ENCODE data around the gene VSX2. TPM values are rescaled to one million over a fixed set of nuclear protein-coding genes. Genes with fewer than 3 reads are reported as not detected.

Gene VSX2
- total RNA-seq, 1 experiment from 2014 or later: not detected

DNA sequence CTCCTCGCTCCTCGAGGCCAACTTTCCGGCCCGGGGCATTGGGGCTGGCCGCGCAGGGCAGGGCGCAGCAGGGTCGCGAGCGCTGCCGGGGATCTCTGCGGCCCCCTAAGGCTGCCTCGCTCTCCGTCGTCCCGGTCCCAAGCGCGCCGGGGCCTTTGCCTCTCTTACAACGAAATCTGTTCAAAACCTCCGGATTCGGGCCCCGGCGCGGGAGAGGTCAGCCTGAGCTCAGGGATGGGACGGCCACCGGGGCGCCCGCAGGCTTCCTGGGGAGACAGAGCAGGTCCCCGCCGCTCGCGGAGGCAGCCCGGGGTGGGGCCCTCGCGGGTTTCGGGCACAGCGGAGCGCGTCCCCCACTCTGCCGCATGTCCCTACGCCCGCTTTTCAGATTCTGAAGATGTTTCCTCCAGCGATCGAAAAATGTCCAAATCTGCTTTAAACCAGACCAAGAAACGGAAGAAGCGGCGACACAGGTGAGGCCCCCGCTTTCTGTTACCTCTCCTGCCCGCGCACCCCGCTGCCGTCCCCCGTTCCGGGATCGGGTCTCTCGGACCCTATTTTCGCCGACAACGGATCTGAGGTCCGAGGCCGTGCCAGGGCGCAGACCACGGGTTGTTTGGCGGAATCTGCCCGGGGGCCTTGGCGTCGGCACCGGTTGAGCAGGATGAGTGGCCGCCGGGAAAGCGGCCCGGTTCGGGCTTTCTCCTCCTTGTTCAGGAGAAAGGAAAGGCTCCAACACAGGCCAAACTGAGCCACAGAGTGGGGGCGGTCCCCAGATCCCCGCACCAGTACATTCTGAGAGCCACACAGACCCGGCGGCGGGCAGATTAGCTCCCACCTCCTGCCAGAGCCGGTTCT is 1.8 kb downstream of the VSX2 start:
- Mint-ChIP-seq H3K27ac (ENCODE audit: unreplicated experiment) (no peak overlapping the region), H3K36me3 (ENCODE audit: insufficient read depth, unreplicated experiment) (peaks cover 5% of the 10 kb centered on the region), H3K27me3 (ENCODE audit: unreplicated experiment) (peaks cover 89% of the 10 kb centered on the region), H3K4me3 (ENCODE audit: low read depth, unreplicated experiment) (peak overlapping the region; percentile 29), H3K9me3 (ENCODE audit: low read depth, unreplicated experiment) (no peaks in the 10 kb centered on the region), H3K4me1 (ENCODE audit: low read depth, unreplicated experiment) (no peaks in the 10 kb centered on the region)
- intact Hi-C loops (cut with micrococcal nuclease; ENCODE audit: unreplicated experiment): no loop called here
- peak; percentile 15 for DNase-seq
- no TSS peak for BruUV-seq (replicated peaks)
- no peak for TF ChIP-seq CTCF (IDR thresholded peaks at IDR 0.05; ENCODE audit: unreplicated experiment)
- CTCF ChIA-PET: no interaction called here

DNA sequence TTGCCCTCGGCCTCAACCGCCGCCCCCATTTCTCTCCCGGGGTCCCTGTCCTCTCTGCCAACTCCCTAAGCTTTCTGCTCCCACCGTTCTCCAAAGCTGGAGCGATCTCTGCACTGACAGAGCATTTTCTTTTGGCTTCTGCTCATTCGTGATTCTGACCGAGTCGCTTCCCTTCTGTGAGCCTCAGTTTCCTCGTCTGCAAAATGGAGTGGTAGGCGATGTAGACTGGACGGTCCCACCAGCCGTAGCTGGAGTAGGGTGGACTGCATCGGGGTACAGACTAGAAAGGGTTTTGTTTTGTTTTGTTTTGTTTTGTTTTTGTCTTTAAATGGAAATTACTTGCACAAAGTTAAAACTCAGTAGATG is 2.4 kb downstream of the VSX2 start:
- CTCF ChIA-PET: no interaction called here
- no peak overlapping the region for H3K27ac Mint-ChIP-seq (ENCODE audit: unreplicated experiment)
- no peak for TF ChIP-seq CTCF (IDR thresholded peaks at IDR 0.05; ENCODE audit: unreplicated experiment)
- no peaks in the 10 kb centered on the region for H3K4me1 Mint-ChIP-seq (ENCODE audit: low read depth, unreplicated experiment)
- BruUV-seq (replicated peaks): no TSS peak
- H3K9me3 Mint-ChIP-seq (ENCODE audit: low read depth, unreplicated experiment): no peaks in the 10 kb centered on the region
- peaks cover 5% of the 10 kb centered on the region for H3K36me3 Mint-ChIP-seq (ENCODE audit: insufficient read depth, unreplicated experiment)
- H3K27me3 Mint-ChIP-seq (ENCODE audit: unreplicated experiment): peaks cover 95% of the 10 kb centered on the region
- DNase-seq: no peak
- peak overlapping the region; percentile 29 for H3K4me3 Mint-ChIP-seq (ENCODE audit: low read depth, unreplicated experiment)
- intact Hi-C loops (cut with micrococcal nuclease; ENCODE audit: unreplicated experiment): no loop called here

DNA sequence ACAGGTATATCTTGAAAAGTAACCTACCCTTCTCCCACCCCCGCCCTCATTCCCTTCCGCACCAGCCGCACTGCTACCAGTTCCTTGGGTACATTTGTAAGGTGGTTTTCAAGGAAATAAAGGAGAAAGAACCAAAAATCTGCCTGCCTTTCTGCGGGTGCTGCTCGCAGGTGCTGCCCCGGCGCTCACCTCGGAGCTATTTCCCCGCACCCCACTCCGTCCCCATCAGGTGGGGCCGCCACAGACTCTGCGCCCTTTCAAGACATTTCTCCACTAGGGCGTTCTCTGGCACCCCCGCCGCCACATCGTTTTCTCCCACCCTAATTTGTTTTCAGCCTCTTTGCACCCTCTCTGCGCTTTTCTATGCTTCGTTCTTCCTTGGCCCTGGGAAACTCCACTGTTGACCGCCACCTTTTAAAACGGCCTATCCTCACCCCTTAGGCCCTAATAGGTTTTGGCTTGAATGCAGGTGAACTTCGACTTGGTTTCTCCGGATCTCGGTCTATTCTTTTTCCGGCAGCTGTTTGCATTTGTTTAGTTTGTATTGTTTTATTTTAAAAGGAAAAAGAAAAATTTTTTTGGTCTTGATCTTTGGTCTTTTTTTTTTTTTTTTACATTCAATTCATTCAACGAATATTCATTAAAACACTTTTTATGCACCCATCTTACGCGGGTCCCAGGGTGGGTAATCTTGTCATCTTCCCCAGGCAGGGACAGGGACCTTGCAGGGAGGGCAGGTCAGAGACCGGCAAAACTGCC is 3.0 kb downstream of the VSX2 start:
- CTCF ChIA-PET: no interaction called here
- Mint-ChIP-seq H3K27me3 (ENCODE audit: unreplicated experiment) (peaks cover 92% of the 10 kb centered on the region), H3K9me3 (ENCODE audit: low read depth, unreplicated experiment) (no peaks in the 10 kb centered on the region), H3K36me3 (ENCODE audit: insufficient read depth, unreplicated experiment) (peaks cover 5% of the 10 kb centered on the region), H3K27ac (ENCODE audit: unreplicated experiment) (no peak overlapping the region), H3K4me1 (ENCODE audit: low read depth, unreplicated experiment) (no peaks in the 10 kb centered on the region), H3K4me3 (ENCODE audit: low read depth, unreplicated experiment) (no peak overlapping the region)
- no peak for TF ChIP-seq CTCF (IDR thresholded peaks at IDR 0.05; ENCODE audit: unreplicated experiment)
- BruUV-seq (replicated peaks): no TSS peak
- DNase-seq: no peak
- intact Hi-C loops (cut with micrococcal nuclease; ENCODE audit: unreplicated experiment): no loop called here

DNA sequence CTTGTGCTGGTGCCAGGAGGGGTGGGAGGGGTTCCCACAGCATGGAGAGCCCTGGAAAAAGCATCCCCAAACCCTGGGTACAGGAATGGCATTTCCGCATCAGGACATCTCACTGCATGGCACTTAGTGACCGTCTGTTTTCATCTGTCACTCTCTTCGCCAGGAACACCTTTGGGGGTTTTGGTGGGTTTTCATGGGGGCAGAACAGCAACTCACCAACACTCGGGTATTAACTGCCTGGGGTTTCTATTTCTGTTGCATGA is 3.5 kb downstream of the VSX2 start:
- H3K9me3 Mint-ChIP-seq (ENCODE audit: low read depth, unreplicated experiment): no peaks in the 10 kb centered on the region
- no peak for TF ChIP-seq CTCF (IDR thresholded peaks at IDR 0.05; ENCODE audit: unreplicated experiment)
- intact Hi-C loops (cut with micrococcal nuclease; ENCODE audit: unreplicated experiment): no loop called here
- BruUV-seq (replicated peaks): no TSS peak
- H3K36me3 Mint-ChIP-seq (ENCODE audit: insufficient read depth, unreplicated experiment): peaks cover 5% of the 10 kb centered on the region
- CTCF ChIA-PET: no interaction called here
- H3K4me3 Mint-ChIP-seq (ENCODE audit: low read depth, unreplicated experiment): no peak overlapping the region
- H3K27me3 Mint-ChIP-seq (ENCODE audit: unreplicated experiment): peaks cover 87% of the 10 kb centered on the region
- no peaks in the 10 kb centered on the region for H3K4me1 Mint-ChIP-seq (ENCODE audit: low read depth, unreplicated experiment)
- no peak for DNase-seq
- H3K27ac Mint-ChIP-seq (ENCODE audit: unreplicated experiment): no peak overlapping the region

Data from Calu3 (cell line).